Measurements from ENCODE around the gene GHRHR. TPM values are rescaled to one million over a fixed set of nuclear protein-coding genes. Genes with fewer than 3 reads are reported as not detected.

GHRHR gene
- total and polyA plus RNA-seq, 10 of the 15 experiments (the other 5 are each of a cell fraction or from before 2014, with no cell fraction given), result not detected

- TF ChIP-seq MLLT1 (IDR thresholded peaks at IDR 0.05), result no peak
These were observed 35.4 kb upstream of the GHRHR start (continued) for GRCh38 chr7:30928254-30928872.

GRCh38 chr7:30929686-30930085, 34.1 kb upstream of the GHRHR start:
- BruUV-seq (replicated peaks), result no TSS peak
- TF ChIP-seq BMI1 (IDR thresholded peaks at IDR 0.05; ENCODE audit: borderline replicate concordance), result no peak
- TF ChIP-seq BCL11A (IDR thresholded peaks at IDR 0.05; ENCODE audit: low read depth, low read length), result no peak
- TF ChIP-seq ATF7 (IDR thresholded peaks at IDR 0.05; ENCODE audit: low read depth), result no peak
- no peak for TF ChIP-seq CTCF (IDR thresholded peaks at IDR 0.05 in 2 of 3, conservative IDR thresholded peaks at IDR 0.05 in 1 of 3; ENCODE audit: control insufficient read depth in 2 of 3, extremely low read depth in 1 of 3, insufficient read depth in 1 of 3, low read depth in 3 of 3, low read length in 3 of 3)
- TF ChIP-seq NFYA (IDR thresholded peaks at IDR 0.05; ENCODE audit: borderline replicate concordance, low read depth, low read length), result no peak
- no peak for TF ChIP-seq TBL1XR1 (IDR thresholded peaks at IDR 0.05; ENCODE audit: low read depth, low read length)
- no peak for TF ChIP-seq SPI1 (IDR thresholded peaks at IDR 0.05; ENCODE audit: borderline replicate concordance, insufficient read depth, low read depth, low read length)
- no peak for TF ChIP-seq DPF2 (IDR thresholded peaks at IDR 0.05)
- TF ChIP-seq IKZF2 (IDR thresholded peaks at IDR 0.05), result no peak
- TF ChIP-seq ZZZ3 (IDR thresholded peaks at IDR 0.05; ENCODE audit: control insufficient read depth, insufficient read length, low read depth), result no peak
- no peak for TF ChIP-seq ZNF217 (IDR thresholded peaks at IDR 0.05)
- TF ChIP-seq ESRRA (IDR thresholded peaks at IDR 0.05; ENCODE audit: low read length), result no peak
- Histone ChIP-seq H3K4me1 (ENCODE audit: control insufficient read depth, insufficient read depth, low read length) (no peaks in the 10 kb centered on the region), H3K9me3 (replicated peaks; ENCODE audit: control insufficient read depth, insufficient read depth, low read length) (no peaks in the 10 kb centered on the region; the same call in 2 of the 3 replicates), H3K27ac (ENCODE audit: control insufficient read depth, insufficient read depth) (no peak overlapping the region), H4K20me1 (ENCODE audit: control insufficient read depth, insufficient read depth) (no peaks in the 10 kb centered on the region), H3K4me2 (ENCODE audit: control insufficient read depth, insufficient read depth) (no peak overlapping the region), H3K4me3 (no peak overlapping the region), H3K79me2 (ENCODE audit: control insufficient read depth, insufficient read depth, low read length) (no peaks in the 10 kb centered on the region), H2AFZ (ENCODE audit: control insufficient read depth, low read depth, low read length) (no peak overlapping the region), H3K27me3 (replicated peaks in 1 of 2; ENCODE audit: control insufficient read depth in 2 of 2, insufficient read depth in 2 of 2, low read length in 1 of 2) (peaks cover 0 to 6% of the 10 kb centered on the region in 2 experiments; a peak in 3 of 4 replicates), H3K9ac (ENCODE audit: control insufficient read depth, insufficient read depth, low read length) (no peak overlapping the region), H3K36me3 (ENCODE audit: control insufficient read depth in 2 of 2, insufficient read depth in 2 of 2, low read length in 1 of 2) (no peaks in the 10 kb centered on the region)
- SMC1A ChIA-PET (ENCODE audit: uncharacterized antibody, unreplicated experiment), result interaction anchor here (0.6 to 2.6 kb wide), 2 partner anchors 9 to 135 kb away, joined by 4 to 10 read pairs; no protein-coding TSS in a partner anchor
- in situ Hi-C loops (cut with MboI), result no loop called here
- FAIRE-seq (no peak), ATAC-seq (no peak), DNase-seq (ENCODE audit: low read depth, low spot score) (no peak)
- RAD21 ChIA-PET (ENCODE audit: unreplicated experiment), result no interaction called here
- intact Hi-C loops (cut with micrococcal nuclease; ENCODE audit: unreplicated experiment), result no loop called here
- 18% methylated on average over 4 of the region's 4 CpGs for WGBS (ENCODE audit: insufficient coverage, insufficient replicate concordance, low lambda C conversion rate, missing lambda C conversion rate)
- POLR2A ChIA-PET, result no interaction called here
- CTCF ChIA-PET, result interaction anchor here (0.9 to 3.2 kb wide), 3 partner anchors 9 to 192 kb away, joined by 3 to 17 read pairs (median 3); no protein-coding TSS in a partner anchor

Measured in GM12878 (cell line).